GM18502 (cell line): Measurements from ENCODE around the gene CACNA1I.

ENCODE experiments used
- ATAC-seq: cut with Tn5 transposase; IDR thresholded peaks from one replicate; pipeline ENCODE4 v1.9.1; 2021; ENCODE audit warnings: mild to moderate bottlenecking; ENCODE audit not compliant: unreplicated experiment, poor library complexity

The CACNA1I gene

DNA sequence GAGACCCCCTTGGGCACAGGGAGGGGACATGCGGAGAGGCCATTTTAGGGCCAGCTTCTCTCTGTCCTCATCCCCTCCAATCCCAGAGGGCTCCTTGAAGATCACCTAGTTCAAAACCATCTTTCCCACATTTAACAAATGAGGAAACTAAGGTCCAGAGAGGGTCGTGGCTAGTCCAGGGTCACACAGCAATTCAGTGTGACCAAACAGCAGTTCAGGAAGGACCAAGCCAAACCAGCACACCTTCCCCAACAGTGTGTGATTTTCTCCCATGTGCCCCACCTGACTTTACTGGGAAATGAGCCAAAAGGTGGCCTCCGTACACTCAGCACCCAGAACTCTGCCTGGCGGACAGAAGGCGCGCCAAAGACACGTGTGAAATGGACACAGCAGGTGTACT, 51.3 kb downstream of the CACNA1I start:
- ATAC-seq, result no peak

DNA sequence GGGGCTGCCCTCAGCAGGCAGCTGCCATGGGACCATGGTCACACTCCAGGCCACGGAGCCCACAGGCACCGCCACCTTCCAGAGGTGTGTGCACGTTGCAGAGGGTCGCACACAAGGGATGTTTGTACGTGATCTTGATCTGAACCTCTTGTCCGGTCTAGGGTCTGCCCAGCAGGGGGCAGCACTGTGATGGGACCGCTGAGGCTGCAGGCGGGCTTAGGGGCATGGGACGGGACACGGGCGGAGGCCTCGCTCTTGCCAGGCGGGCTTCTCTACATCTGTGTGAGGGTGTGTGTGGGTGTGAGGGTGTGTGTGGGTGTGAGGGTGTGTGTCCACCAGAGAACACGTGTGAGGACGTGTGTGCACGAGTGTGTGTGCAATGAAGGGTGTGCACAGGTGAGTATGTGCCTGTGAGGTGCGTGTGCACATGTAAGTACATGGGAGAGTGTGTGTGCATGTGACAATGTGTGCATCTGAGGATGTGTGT, 52.4 kb downstream of the CACNA1I start:
- ATAC-seq, result no peak

DNA sequence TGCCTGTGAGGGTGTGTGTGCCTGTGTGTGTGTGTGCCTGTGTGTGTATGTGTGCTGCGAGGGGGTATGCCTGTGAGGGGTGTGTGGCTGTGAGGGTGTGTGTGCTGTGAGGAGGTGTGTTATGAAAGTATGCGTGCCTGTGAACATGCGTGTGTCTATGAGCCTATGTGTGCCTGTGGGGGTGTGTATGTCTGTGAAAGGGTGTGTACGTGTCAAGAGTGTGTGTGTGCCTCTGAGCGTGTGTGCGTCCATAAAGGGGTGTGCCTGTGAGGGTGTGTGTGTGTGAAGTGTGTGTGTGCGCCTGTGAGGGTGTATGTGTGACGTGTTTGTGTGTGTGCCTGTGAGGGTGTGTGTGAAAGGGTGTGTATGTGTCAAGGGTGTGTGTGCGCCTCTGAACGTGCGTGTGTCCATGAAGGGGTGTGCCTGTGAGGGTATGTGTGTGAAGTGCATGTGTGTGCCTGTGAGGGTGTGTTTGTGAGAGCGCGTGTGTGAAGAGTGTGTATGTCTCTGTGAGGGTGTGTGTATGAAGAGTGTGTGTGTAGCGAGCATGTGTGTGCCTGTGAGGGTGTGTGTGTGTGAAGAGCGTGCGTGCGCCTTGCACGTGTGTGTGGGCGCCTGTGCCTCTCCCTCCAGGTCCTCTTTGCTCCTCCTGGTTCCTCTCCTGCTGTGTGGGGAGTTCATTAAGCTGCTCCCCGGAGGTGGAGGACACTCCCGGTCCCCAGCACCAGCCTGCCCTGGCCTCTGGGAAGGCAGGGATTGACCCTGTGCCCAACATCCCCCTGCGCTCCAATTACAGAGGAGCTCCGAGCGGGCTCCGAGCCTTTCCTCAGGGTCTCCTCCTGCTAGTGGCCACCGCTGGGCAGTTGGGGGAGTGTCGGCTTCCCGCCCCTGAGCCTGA, 53.3 kb downstream of the CACNA1I start:
- no peak for ATAC-seq

DNA sequence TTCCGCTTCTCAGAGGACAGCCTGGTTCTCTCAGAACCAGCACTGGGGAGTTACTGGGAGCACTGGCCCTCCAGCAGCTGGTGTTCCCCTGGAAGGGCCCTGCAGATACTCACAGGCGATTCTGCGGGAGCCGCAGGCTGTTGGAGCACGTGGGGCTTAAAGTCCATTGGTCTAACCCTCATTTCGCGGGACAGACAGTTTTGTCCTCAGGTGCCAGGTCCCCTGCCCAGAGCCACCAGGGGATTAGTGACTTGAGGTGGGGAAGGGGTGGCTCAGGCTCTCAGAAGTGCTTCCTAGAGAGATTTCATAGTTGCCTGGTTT, 53.9 kb downstream of the CACNA1I start:
- ATAC-seq, result no peak

DNA sequence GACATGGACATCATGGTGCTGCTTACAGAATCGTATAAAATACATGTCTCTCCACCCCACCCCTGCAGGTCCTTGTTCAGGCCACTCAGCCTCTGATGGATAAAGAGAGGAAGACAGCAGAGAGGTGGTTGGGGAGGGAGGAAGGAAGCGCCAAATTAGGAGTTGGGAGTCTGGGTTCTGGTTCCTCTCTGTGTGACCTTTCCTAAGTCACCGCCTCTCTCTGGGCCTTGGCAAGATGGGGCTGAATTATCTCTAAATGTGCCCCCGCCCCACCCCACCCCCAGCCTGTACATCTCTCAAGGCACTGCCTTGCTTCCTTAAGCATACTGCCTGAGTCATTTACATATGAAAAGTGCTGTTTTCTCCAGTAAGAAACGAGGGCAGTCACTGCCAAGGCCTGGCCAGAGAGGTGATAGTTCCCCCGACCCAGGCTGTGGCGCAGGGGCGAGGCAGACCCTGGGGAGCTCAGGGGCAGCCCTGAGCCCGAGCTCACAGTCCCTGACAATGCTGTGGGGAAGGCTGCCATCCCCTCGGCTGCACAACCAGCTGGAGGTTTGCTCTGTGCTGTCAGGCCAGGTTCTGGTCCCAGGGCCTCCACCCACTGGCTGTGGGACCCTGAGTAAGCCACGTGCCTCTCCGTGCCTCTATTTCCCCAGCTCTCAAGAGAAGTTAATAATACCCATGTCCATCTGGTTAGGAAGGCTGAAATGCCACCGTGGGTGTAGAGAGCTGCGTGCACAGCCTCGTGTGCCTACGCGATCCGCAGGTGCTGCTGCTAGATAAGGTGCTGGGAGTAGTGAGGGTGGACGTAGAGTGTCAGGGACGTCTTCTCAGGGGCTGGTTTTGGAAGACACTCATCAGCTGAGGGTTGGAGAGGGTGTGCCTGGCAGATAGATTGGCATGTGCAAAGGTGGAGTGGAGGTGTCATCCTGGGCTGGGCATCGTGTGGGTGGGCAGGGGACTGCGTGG, 55.3 kb downstream of the CACNA1I start:
- ATAC-seq, result no peak

DNA sequence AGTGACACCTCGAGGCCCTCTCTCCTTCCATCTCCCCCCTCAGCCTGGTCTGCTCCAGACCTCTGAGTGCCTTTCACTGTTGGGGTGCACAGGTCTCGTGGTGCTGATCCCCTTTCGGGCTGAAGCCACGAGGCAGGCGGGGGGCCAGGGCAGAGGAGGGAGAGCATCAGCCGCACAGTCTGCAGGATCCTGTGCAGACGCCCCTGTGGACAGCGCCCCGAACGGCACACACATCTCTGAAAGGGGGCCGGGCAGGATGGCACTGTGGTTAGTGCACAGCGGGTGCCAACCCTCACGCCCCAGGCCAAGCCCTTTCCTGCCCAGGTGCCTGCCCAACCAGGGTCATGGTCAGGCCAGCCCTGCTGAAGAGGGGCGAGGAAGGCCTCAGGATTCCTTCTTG, 56.7 kb downstream of the CACNA1I start:
- ATAC-seq, result no peak

DNA sequence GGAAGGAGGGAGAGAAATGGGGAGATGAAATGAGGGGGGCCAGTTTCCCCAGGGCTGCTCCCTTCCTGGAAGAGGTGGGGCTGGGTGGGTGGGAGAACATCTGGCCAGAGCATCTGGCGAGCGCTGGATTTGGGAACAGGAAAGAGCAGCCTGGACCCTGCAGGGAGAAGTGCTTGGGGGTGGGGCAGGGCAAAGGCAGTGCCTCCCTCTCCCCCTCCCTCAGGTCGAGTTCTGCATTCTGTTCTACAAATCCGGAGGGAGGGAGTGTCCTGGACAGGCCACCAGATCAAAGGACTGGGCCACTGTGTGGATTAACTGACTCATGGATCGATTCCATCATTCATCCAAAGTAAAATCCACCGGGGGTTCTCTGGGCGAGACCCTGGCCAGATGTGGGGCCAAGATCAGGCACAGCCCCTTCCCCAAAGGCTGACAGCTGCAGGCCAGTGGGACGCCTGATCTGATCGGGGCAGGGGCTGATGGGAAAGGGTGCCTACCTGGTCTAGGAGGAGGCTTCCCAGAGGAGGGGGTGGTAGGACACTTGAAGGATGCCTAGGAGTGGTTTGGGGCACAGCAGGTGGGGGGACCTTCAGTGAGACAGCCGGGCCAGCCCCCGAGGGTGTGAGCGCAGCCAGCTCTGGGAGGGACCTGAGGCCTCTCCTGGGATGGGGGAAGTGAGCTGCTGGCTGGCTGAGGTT, 57.5 kb downstream of the CACNA1I start:
- ATAC-seq, result no peak

DNA sequence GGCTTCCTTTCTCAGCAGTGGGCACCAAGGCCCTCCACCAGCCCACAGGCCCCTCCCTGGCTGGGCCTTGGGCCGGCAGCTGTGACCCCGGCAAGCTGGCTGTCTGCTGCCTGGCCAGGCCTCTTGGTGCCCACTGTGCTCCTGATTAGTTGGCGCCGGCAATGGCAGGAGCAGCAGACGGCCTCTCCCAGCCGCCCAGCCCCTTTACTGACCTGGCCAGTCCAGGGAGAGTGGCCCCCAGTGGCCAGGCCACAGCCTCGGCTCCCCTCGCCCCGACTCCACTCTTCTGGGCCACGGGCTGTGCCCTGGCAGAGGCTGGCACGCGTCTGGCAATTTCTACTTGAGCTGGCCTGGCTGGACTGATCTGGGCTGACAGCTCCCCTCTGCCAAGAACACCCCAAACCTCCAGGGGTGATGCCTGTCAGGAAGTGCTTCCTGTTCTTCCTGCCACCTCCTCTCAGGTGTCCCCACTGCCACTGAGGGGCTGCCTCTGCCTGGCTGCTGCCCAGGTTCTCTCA, 58.1 kb downstream of the CACNA1I start:
- ATAC-seq, result no peak

DNA sequence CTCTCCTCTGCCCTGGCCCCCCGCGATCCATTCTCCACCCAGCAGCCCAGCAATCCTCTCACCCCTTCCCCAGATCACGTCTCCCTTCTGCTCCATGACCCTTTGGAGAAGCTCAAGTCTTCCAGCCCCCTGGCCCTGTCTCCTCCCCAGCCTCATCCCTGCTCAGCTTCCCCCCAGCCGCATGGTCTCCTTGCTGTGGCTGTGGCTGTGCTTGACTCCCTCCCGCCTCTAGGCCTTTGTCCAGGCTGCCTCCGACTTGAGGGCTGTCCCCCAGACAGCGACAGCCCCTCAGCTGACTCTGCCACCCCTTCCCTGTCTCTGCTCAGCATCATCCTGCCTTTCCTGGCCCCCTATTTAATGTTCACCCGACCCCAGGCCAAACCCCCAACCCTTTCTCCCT, 59.3 kb downstream of the CACNA1I start:
- ATAC-seq, result no peak

DNA sequence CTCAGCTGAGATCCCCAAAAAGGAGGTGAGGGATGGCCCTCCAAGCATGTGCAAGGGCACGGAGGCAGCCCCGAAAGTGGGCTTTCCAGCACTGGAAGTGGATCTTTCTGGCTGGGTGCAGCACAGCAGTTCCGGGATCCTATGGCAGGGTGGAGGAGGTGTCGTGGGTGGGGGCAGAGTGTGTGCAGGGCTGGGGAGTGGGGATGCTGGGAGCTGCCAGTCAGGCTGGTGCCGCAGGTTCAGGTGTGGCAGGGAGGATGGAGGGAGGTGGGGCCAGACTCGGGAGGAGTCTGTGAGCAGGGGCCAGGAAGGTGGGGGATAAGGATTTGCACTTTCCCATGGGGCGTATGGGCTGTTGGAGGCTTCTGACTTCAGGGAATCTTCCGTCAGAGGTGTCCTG, 60.2 kb downstream of the CACNA1I start:
- no peak for ATAC-seq

DNA sequence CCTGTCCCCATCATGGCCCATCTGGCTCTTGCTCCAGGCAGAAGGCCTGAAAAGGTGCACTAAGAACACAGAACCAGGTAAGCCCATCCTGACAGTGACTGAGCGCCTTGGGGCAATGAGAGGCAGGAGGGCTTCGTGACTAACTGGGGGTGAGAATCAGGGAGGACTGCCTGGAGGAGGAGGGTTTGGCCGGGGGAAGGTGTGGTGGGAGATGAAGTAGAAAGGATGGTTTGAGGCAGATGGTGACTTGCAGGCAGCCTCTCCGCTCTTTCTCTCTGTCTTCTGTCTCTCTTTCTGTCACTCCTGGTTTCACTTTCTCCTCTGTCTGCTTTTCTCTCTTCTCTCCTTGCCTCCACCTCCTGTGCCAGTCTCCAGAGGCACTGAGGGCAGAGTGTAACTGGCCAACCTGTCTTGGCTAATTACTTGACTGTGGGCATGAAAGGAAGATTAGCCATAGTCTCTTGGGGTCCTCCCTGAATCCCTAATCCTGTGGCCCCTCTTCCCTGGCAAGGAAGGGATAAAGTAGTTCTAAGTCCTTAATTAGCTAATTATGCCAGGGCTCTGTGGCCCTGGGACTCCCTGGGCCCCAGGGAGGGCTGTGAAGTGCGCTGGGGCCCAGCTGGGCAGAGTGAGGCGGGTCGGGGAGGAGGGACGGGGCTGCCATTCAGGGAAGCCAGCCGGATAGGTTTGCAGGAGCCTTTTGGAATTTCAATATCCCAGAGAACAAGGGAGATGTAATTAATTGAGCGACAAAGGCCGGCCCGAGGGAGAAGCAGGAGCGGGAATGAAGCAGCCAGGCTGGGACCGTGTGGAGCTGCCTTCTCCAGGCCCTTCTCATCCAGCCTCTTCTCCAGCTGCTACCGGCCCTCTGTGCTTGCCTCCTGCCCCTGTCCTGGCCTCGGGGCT, 61.1 kb downstream of the CACNA1I start:
- no peak for ATAC-seq

DNA sequence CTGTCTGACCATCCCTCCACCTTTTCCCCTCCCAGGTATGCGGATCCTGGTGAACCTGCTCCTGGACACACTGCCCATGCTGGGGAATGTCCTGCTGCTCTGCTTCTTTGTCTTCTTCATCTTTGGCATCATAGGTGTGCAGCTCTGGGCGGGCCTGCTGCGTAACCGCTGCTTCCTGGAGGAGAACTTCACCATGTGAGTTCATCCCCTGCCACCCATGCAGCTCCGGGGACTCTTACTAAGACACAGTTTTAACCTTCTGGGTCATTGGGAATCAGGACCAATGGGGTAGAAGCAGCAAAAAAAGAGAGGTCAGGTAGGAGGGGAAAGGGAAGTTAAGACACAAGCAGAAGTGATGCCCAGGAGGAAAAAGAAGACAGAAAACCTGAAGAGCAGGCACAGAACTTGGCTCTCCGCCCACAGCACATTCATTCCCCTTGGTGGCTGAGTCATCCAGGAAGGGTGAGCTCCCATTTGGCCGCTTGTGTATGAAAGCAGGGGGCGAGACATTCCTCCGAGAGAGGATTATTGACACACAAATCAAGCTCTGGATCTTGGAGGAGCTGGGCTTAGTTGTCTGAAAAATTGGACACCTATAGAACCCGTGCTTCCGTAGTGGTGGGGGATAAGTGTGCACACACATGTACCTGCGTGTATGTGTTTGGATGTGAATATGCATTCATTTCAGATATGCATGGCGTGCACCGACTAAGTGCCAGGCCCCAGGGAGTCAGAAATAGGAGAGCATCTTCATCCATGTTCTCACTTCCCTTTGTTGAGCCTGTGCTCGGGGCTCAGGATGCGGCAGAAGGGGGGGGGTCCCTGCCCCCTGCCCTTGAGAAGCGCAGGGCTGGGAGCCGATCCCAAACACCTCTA, 64.2 kb downstream of the CACNA1I start:
- no peak for ATAC-seq

DNA sequence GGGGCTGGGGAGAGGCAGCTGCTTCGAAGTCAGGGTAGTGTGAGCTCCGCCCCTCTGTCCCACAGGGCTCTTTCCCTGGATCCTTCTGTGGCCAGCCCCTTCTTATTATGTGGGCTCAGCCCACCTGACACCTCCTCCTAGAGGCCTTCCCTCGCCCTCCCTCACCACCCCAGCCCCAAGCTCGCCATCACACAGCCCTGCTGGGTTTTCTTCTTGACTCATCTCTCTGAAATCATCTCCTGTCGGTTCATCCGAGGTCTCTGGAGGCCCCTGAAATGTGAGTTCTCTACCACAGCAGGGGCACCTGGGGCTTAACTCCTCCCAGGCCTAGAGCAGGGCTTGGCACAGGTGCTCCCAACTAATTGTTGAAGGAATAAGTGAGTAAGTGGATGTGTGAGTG, 65.2 kb downstream of the CACNA1I start:
- no peak for ATAC-seq

DNA sequence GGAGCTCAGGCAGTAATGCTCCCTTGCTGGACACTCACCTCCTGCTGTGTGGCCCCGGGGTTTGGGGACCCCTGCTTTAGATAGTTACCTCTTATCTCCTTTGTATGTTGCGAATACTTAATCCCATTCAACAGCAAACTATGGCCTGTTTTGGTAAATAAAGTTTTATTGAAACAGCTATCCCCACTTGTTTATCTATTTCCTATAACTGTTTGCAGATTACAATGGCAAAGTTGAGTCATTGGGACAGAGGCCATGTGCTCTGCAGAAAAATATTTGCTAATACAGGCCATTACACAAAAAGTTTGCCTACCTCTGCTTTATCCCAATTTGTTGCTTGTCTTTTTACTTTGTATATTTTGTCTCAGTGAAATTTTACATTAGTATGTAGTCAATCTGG, 68.4 kb downstream of the CACNA1I start:
- ATAC-seq, result no peak

DNA sequence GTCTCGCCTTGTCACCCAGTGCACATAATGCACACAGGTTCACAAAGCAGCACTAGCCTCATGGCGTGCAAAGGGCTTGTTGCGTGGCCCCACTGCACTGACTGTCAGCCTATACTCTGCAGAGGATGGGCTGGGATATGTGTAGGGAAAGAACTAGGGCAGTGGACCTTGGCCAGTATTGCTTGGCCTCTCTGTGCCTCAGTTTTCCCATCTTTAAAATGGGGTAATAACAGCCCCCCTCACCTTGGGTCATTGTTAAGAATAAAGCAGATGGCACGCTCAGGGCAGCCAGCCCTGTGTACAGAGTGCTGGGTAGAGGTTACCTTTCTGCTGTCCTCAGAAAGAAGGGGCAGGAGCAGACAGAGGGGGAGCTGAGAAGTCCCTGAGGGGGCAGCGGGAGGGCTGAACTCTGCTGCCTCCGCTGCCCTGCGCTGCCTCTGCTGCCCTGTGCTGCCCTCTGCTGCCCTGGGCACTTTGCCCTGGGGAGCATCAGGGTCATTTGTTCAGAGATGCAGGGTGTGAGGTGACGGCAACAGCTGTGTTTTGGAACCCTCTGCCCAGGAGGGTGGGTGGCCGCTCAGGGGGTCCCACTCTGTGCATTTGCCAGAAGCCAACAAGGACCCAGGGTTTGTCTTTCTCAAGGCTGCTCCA, 71.2 kb downstream of the CACNA1I start:
- ATAC-seq, result no peak

DNA sequence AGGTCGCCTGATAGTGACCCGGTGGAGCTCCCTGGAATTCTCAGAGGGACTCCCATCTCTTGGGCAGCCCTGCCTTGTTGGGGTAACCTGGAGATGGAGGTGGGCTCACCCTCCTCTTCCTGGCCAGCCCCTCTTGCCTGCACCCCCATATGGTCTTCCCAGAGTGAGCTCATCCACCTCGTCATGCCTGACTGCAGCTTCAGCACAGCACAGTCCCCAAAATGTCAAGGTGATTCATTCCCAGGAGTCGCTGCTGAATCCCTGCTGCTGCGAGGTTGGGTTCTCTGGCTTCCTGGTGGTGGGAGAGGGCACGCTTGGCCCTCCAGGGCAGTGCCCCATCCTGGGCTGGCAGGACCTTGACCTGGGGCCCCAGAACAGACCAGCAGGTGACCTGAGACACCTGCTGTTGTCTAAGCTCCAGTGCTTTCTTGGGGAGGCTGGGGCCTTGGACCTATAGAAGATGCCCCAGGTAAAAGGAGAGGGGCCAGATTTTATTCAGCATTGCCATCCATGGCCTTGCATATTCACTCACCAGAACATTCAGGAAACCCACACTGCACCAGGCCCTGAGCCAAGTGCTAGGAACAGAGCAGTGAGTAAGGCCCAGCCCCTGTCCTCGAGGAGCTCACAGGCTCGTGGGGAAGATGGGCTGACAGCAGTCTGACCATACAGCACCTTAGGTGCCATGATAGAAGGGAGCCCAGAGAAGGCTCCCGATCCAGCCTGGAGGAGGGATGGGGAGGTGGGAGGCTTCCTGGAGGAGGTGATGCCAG, 72.9 kb downstream of the CACNA1I start:
- ATAC-seq, result no peak

DNA sequence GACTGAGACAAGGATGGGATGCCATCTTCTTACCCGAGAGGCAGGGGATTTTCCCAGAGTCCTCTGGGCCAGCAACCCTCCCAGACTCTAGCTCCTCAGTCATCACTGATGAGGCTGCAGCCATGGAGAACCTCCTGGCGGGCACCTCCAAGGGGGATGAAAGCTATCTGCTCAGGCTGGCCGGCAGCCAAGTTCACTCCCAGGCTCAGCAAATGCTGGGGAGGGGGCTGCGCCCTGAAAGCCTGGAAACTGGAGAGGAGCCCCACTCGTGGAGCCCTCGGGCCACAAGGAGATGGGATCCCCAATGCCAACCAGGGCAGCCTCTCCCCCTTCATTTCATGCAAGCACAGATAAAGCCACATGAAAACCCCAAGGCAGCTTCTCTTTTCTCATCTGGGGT, 75.0 kb downstream of the CACNA1I start:
- no peak for ATAC-seq
